HG03159 (cell line): Measurements from ENCODE around the gene CPEB4.

Experiments used
- ATAC-seq: cut with Tn5 transposase; IDR thresholded peaks from one replicate; pipeline ENCODE4 v1.9.1; 2021; ENCODE audit warnings: mild to moderate bottlenecking, moderate library complexity; ENCODE audit not compliant: unreplicated experiment

Gene CPEB4

DNA sequence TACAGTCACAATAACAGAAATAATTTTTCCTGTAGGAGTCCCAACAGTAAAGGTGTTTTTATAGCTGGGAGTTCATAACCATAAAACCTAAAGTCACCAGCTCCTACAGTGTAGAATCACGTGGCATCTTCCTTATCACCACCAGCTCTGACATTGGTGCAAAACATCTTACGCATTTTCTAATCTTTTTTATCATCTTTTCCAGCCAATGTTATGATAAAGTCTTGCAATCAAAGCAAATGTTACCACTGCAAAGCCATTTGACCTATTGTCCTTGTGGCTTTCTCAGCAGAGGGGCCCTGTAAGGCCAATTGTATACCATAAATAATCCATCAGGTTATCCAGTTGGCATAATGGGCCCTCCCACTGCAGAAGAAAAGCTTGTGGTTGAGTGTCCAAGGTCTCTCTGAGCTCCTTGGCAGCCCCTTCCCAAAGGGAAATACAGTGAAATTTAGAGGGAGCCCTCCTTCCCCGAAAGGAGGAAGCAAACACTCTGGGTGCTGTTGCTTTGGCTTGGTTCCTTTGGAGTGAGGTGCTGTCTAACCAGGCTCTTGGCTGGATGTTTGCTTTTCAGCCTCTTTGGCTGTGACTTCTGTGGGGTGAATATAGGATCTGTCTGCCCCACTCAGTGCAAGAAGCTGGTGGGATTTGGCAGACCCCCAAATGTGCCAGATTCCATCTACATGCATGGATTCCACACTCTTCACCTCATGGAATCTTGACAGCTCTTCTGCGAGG lies 29.3 kb upstream of the CPEB4 start:
- no peak for ATAC-seq

DNA sequence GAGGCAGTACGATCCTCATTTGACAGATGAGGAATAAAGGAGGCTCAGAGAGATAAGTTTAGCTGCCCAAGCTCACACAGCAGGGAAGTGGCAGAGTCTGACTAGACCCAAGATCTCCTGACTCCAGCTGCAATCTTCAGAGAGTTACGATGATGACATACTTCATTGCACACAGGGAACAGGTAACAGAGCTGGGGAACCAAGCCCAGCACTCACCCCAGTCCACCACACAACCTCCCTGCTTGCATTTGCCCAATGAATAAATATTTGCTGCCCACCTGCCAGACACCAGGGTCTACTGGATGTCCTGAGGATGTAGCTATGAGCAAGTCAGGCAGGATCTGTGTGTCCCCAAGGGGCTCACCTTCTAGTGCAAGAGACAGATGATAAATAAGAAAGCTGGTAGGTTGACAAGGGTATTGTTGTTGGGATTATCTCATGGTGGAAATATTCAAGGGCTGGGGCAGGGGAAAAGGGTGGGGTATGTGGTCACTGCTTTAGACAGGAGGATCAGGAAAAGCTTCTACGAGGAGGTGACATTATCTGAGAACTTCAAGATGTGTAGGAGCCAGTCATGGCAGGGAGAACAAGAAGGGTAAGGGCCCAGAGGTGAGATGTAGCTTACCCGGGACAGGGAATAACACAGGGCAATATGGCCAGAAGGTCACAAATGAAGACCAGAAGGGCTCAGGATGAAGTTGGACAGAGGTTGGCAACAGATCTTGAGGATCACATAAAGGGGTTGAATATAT lies 28.6 kb upstream of the CPEB4 start:
- ATAC-seq: no peak

DNA sequence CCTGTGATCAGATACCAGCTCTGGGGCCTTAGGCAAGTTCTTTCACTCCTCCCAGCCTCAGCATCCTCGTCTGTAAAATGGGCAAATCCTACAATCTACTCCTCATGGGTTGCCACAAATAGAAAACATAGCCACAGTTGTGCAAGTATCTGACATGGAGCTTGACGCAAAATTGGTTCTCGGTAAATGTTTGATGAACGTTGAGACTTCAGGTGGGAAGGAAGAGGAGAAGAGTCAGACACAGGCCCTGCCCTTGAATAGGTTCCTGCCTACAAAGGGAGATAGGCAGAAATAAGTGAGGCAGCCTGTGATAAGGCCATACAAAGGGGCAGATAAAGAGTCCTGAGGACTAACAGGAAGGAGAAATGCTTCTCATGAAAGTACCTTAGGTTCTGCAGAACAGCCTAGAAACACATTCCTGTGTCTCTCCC lies 26.1 kb upstream of the CPEB4 start:
- ATAC-seq: no peak

DNA sequence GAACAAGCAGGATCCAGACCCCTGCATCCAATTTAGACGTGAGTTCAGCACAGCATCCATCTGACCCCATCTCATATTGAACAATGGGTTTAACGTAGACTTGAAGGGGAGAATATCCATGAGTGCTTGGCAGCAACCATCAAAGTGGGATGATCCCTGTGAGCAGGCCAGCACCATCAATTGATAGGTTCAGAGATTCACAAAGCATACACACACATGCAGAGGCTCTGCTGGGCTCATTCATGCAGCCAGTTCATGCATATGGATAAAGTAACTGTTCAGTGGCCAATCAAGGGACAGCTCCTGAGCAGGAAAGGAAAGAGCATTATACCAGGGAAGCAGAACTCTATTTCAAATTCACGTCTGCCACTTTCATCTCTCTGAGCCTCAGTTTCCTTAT lies 24.8 kb upstream of the CPEB4 start:
- ATAC-seq: no peak

DNA sequence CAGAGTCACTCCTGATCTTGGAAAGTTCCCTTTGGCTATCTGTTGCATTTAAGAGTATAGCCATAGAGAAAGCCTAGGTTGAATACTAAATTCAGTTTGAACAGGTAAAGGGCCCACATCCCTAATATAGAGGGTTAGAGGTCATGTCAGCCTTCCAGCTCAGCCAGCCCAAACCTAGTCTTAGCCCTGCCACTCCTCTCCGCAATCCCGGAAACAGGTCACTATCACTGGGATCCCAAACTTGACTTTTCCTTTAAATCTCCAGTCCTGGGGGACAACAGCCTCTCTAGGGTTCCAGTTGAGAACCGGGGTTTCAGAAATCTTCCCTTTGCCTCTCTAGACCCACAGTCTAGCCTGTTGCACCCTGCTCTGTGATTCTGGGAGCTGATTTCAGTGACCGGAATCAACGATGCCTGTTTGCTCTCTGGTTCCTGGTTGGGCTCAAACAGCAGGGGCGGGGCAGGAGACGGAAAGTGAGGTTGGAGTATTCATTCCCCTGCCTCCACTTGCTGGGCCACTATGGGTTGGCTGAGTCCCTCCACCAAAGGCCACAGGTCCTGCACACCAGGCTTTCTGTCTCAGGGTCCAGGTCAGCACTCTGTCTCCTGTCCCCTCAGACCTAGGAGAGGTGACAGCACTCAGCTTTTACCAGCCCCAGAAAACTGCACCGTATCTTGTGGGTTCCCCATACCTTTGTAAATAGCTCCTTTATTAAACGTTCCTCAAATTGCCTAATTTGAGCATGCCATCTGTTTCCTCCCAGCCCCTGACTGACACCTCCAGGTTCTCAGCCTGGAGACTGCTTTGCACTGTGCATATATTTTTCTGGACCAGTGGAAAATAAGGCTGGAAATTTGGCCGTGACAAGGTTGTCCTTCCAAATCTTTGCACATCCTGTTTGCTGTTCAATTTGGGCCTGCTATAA lies 23.8 kb upstream of the CPEB4 start:
- ATAC-seq: no peak

DNA sequence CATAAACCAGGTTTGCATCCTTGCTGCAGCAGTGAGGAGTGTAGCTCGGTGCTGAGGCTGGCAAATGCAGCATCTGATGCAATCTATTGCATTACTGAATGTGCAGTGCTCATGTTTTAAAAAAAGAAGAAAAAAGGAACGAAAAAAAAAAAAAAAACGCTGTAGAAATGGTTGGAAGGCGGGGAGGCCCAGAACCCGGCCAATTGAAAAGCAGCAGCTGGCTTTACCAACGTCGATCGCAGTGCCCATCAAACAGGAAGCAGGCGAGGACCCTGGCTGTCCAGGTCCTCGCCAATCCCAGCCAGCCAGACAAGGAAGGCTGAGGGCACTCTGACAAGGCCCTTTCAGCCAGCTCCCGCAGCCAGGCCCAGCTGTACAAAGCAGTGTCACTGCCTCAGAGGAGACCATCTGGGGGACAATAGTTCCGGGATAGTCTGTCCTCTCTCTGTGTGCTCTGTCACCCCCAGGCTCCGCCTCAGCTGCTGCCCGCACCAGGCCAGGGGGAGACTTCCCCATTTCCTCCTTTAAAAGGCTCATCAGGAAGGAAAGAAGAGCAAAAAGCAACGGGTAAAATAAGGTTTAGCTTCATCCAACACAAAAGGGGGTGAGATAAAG lies 21.8 kb upstream of the CPEB4 start:
- ATAC-seq: no peak

DNA sequence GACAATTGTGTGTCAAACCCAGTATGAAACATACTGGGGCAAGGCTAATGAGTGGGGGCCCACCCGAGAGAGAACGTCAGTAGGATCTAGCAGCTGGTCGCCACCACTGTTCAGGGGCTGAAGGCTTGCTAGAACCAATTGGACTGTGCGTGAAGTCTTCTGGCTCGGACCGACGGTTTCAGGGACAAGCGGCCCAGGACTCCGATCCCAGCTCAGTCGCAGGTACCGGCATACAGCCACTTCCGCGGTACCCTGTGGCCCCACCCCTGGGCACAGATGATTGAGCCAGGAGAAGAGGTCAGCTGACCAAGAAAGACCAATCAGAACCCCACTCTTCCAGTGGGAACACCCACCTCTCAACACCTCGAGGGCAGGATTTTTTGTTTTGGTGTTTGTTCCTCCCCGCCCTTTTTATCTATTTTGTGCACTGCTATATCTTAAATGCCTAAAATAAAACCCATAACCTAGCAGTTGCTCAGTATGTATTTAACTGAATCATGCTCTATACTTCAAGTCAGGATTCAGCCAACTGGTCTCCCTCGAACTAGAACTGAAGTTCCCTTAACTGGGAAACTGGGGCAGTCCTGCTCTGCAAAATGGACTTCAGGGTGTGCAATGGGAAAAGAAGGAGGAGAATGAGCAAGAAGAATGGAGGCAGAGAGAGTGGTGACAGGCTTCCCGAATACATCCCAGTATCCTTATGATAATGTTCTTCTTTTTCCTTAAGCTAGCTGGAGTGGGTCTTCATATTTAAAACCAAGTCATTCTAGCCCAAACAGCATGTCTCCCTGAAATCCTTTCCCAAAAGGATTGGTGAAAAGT lies 21.1 kb upstream of the CPEB4 start:
- no peak for ATAC-seq

- ATAC-seq: no peak
Observed at GRCh38 chr5:173868096-173868880, 19.9 kb upstream of the CPEB4 start.

GRCh38 chr5:173869316-173869715 lies 18.8 kb upstream of the CPEB4 start:
- ATAC-seq: no peak

DNA sequence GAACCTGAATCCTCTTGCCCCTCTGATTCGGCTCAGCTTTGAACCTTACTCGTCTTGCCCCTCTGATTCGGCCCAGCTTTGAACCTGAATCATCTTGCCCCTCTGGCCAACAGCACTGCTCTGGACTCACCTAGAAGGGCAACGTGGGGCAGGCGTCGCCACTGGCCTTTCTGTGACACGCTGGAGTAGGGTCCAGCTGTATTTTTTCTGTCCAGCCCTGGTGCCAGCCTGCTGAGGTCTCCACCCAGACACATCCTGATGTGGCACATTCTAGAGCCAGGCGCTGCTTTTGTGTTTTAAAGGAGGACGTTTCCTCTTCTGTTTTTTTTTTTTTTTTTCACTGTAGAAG lies 15.2 kb upstream of the CPEB4 start:
- ATAC-seq: no peak

- ATAC-seq: no peak
Observed at GRCh38 chr5:173873306-173873922, 14.7 kb upstream of the CPEB4 start.

GRCh38 chr5:173875189-173875588 lies 13.0 kb upstream of the CPEB4 start:
- ATAC-seq: no peak

- no peak for ATAC-seq
Observed at GRCh38 chr5:173878224-173878967, 9.8 kb upstream of the CPEB4 start.

DNA sequence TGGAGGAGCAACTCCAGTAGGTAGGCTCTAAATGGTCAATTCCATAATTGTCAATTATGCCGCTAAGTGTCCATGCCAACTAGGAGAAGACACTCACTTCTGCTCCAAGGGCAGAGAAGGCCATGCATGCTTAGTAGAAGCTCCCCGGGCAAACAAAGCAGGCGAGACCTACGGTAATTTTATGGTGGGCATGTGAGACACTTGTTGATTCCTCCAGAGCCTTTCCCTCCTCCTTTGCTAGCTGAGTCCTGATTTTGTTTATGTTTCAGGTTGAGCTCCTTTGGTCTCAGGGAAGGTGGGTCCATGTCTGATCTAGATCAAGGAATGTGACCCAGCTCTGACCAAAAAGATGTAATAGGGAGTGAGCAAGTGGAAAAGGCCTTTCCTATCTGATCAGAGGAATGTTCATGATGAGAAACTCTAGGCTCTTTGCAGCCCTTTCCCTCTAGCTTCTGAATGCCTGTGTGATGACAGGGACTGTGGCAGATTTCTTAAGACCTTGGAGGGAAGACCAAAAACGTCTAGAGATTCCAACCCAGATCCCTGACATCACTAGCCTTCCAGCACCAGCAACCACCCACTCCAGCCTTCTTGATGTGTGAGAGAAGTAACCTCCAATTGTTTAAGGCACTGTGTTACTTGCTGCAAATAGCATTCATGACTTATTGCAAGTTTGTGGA lies 7.7 kb upstream of the CPEB4 start:
- no peak for ATAC-seq

DNA sequence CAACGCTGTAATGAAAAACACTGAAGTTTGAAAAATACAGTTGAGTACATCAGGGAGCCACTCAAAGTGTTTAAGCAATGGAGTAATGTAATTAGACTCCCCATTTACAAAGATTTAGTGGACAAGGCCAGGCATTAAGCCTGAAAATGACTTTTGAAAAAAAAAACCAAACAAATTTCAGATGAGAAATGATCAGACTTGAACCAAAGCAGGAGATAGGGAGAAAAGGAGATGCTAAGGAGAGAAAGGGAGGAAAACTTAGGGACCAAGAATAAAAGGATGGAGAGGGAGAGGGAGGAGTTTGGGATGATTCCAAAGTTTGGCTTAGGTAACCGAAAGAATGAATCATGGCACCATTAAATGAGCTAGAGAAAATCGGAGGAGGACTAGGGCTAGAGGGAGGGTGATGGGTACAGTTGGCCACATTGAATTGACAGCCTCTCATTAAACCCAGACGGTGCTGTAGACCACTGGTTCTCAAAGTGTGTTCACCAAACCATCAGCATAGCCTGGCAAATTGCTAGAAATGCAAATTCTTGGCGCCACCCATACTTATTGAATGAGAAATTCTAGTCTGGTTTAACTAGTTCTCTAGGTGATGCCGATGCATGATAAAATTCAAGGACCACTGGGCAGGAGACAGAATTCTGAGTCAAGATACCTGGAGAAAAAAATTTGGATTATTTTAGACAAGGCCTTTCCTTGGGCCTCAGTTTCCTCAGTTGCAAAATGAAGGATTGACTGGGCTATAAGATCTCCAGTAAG lies 6.2 kb upstream of the CPEB4 start:
- ATAC-seq: no peak

- ATAC-seq: no peak
Observed at GRCh38 chr5:173882632-173883031, 5.5 kb upstream of the CPEB4 start.

DNA sequence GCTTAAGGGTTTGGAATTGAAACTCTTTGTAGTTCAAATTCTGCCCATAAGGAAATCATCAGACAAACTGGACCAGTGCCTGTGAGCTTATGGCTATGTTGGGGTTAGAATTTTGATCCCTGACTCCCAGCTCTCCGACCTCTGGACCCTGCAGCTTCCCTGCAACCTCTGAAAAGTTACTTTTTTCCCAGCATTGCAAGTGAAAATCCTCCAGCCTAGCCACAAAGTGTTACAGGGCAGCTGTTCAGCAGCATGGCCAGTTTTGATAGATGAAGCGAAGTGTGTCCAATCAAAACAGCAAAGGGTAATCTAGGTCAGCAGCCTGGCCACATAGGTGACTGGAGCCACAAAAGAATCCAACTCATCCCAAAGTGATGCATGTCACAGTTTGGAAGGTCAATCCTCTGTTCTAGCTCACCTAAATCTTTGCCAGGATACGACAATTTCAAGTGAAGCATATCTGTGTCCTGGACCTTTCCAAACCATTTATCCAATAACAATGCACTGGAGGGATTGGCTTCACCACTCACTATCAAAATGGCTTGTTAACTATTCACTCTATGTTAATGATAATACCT lies 4.7 kb upstream of the CPEB4 start:
- ATAC-seq: no peak
